GM12864 (cell line): ENCODE results near the gene P2RX3.

Source experiments
- DNase-seq: peaks from one replicate; pipeline ENCODE4 v3.0.0-alpha.2; 2011; ENCODE audit warnings: low read depth
- H3K4me3 ChIP-seq: 2 replicates; pipeline ENCODE4 v1.5.1; 2011; ENCODE audit warnings: mild to moderate bottlenecking, low read depth, low read length, control low read depth
- CTCF ChIP-seq: IDR thresholded peaks from 2 replicates; pipeline ENCODE4 v1.5.1; 2011; ENCODE audit warnings: low read depth, mild to moderate bottlenecking, moderate library complexity, low read length, control low read depth, inconsistent platforms; ENCODE audit errors: missing control alignments

The P2RX3 gene

GRCh38 chr11:57364851-57365660 lies 26.9 kb downstream of the P2RX3 start:
- DNase-seq = no peak
- no peak overlapping the region for H3K4me3 ChIP-seq
- no peak for TF ChIP-seq CTCF

DNA sequence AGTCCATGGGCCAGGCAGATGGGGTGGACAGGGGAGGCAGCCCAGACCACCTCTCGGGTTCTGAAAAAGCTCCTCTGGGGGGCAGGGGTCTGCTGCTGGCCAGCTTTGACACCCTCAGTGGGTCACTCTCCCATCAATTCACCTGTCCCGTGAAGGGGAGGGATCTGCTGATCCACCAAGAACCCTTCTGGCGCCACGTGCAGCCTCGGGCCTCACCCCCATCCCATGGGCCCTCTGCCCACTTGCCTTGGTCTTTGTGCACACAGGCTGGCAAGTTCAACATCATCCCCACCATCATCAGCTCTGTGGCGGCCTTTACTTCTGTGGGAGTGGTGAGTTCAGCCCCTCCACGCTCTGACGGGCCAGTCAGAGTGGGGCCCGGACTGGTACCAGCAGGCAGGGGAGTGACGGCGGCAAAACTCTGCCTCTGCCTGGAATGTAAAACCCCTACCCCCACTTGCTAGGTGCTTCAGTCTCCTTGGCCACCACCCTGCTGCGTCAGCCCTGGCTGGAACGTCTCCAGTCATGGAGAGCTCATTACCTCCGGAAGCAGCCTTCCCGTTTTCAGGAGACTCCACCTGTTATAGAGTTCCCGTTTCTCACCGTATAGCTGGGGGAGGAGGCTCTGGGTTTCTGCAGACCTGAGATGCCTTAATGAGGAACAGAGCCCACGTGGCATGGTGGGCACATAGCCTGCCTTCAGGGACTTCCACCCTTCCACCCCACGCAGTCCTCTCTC lies 30.1 kb downstream of the P2RX3 start:
- no peak for DNase-seq
- H3K4me3 ChIP-seq = no peak overlapping the region
- TF ChIP-seq CTCF = no peak

DNA sequence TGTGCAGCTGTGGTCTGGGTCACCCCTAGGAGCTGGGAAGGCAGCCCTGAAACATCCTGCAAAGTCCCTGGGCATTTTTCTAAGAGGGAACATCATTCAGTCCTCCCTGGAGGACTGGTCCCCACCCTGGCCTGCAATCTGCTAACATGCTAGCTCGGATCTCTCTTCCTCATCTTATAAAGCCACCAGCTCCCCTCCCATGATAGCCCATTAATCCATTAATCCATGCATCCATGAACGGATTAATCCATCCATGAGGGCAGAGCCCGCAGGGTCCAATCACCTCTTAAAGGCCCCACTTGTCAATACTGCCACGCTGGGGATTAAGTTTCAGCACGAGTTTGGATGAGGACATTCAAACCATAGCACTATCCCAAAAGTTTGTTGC lies 30.7 kb downstream of the P2RX3 start:
- DNase-seq = no peak
- H3K4me3 ChIP-seq = no peak overlapping the region
- TF ChIP-seq CTCF = no peak

DNA sequence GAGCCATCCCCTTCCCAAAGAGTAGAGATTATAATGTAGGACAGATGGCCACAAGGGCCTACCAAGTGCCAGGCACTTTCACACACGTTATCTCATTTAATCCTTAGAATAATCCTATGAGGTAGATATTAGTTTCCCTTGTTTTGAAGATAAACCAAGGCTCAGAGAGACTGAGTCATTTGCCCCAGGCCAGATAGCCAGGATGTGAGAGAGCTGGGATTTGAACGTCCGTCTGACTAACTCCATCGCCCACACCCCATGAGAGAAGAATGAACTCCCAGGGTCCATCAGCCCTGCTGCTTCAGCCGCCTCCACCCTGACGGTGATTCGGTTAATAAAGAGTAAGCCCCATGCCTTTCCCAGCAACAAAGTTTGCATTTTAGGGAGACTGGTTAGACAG lies 32.1 kb downstream of the P2RX3 start:
- DNase-seq = no peak
- TF ChIP-seq CTCF = no peak
- no peak overlapping the region for H3K4me3 ChIP-seq

GRCh38 chr11:57370941-57371340 lies 32.8 kb downstream of the P2RX3 start:
- no peak for TF ChIP-seq CTCF
- DNase-seq = no peak
- no peak overlapping the region for H3K4me3 ChIP-seq

GRCh38 chr11:57373146-57373545 lies 35.0 kb downstream of the P2RX3 start:
- no peak overlapping the region for H3K4me3 ChIP-seq
- no peak for DNase-seq
- no peak for TF ChIP-seq CTCF

DNA sequence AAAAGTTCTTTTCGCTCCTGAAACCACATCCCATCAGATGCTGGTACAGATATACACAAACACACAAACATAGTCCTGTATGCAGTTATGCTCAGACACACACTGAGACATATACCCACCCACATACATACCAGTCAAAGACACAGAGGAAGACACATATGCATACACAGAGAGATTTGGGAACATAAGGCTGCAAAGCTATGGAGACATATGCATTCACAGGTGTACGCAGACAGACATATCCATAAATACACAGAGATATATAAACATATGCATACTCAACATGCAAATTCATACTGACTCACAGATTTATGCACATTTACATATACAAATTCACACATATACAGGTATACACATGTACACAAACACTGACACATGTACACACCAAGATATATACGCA lies 36.8 kb downstream of the P2RX3 start:
- no peak for DNase-seq
- TF ChIP-seq CTCF = no peak

More for the DNA sequence above, 36.8 kb downstream of the P2RX3 start:
- H3K4me3 ChIP-seq = no peak overlapping the region
